ENCODE measurements around the gene FBXO10. TPM values are rescaled to one million over a fixed set of nuclear protein-coding genes. Genes with fewer than 3 reads are reported as not detected.

FBXO10 gene
- total and polyA plus RNA-seq, 10 of the 15 experiments (the other 5 are each of a cell fraction or from before 2014, with no cell fraction given): 1.6 to 17.2 (median 9.6) TPM

- TF ChIP-seq NFIC (IDR thresholded peaks at IDR 0.05; ENCODE audit: low read depth, low read length) (0 out of 2 replicates have a peak, but pooled peaks have one; percentile 15), EP300 (IDR thresholded peaks at IDR 0.05; ENCODE audit: borderline replicate concordance in 1 of 2, control insufficient read depth in 1 of 2, low read depth in 2 of 2, low read length in 2 of 2) (no peak)
These were observed 11.3 kb downstream of the FBXO10 start (continued) for GRCh38 chr9:37564916-37565315.

DNA sequence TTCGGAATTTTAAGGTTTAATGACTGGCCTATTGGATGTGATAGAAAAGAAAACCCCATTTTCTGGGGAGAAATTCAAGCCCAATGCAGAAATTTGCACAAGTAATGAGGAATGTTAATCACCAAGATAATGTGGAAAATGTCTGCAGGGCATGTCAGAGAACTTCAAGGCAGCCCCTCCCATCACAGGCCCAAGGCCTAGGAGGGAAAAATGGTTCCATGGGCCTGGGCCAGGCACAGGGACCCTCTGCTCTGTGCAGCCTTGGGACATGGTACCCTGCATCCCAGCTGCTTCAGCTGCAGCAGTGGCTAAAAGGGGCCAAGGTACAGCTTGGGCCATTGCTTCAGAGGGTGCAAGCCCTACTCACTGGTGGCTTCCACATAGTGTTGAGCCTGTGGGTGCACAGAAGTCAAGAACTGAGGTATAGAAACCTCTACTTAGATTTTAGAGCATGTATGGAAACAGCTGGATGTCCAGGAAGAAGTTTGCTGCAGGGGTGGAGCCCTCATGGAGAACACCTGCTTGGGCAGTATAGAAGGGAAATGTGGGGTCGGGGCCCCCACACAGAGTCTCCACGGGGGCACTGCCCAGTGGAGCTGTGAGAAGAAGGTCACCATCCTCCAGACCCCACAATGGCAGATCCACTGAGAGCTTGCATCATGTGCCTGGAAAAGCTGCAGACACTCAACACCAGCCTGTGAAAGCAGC lies 12.2 kb downstream of the FBXO10 start:
- ATAC-seq: no peak
- peaks cover 18% of the 10 kb centered on the region; the same call in 2 of the 3 replicates for H3K9me3 ChIP-seq (replicated peaks; ENCODE audit: control insufficient read depth, insufficient read depth, low read length)
- in situ Hi-C loops (cut with MboI) (no loop called here), intact Hi-C loops (cut with micrococcal nuclease; ENCODE audit: unreplicated experiment) (no loop called here)
- BruUV-seq (replicated peaks): no TSS peak
- 33% methylated on average over 3 of the region's 3 CpGs for WGBS (ENCODE audit: insufficient coverage, insufficient replicate concordance, low lambda C conversion rate, missing lambda C conversion rate)
- no peak overlapping the region for H3K9ac ChIP-seq (ENCODE audit: control insufficient read depth, insufficient read depth, low read length)
- H3K36me3 ChIP-seq (ENCODE audit: control insufficient read depth in 2 of 2, insufficient read depth in 2 of 2, low read length in 1 of 2): no peaks in the 10 kb centered on the region; a peak in 1 of 4 replicates
- peaks cover 52% of the 10 kb centered on the region for H3K4me1 ChIP-seq (ENCODE audit: control insufficient read depth, insufficient read depth, low read length)
- no peak for TF ChIP-seq CHD4 (IDR thresholded peaks at IDR 0.05)
- no peak for TF ChIP-seq ASH2L (IDR thresholded peaks at IDR 0.05; ENCODE audit: borderline replicate concordance, low read depth)
- TF ChIP-seq HDAC2 (IDR thresholded peaks at IDR 0.05): no peak
- TF ChIP-seq TCF12 (IDR thresholded peaks at IDR 0.05; ENCODE audit: low read depth, low read length): peak; percentile 21; the same call in 1 of the 2 replicates
- TF ChIP-seq NRF1 (conservative IDR thresholded peaks at IDR 0.05; ENCODE audit: low read depth, low read length): no peak
- TF ChIP-seq IRF5 (IDR thresholded peaks at IDR 0.05; ENCODE audit: borderline replicate concordance): no peak
- TF ChIP-seq NR2C2 (IDR thresholded peaks at IDR 0.05; ENCODE audit: borderline replicate concordance, control insufficient read depth, insufficient read length, low read depth): no peak
- 0 out of 2 replicates have a peak, but pooled peaks have one; percentile 55 for TF ChIP-seq TCF3 (IDR thresholded peaks at IDR 0.05; ENCODE audit: borderline replicate concordance, insufficient read depth, low read depth, low read length)
- no peak for TF ChIP-seq ZNF24 (IDR thresholded peaks at IDR 0.05)
- TF ChIP-seq POLR2AphosphoS2 (IDR thresholded peaks at IDR 0.05; ENCODE audit: low read depth, low read length): no peak
- TF ChIP-seq BRCA1 (IDR thresholded peaks at IDR 0.05; ENCODE audit: low read depth, low read length): no peak
- peak; percentile 44 for TF ChIP-seq KLF5 (IDR thresholded peaks at IDR 0.05; ENCODE audit: partially characterized antibody)
- TF ChIP-seq CBX5 (IDR thresholded peaks at IDR 0.05; ENCODE audit: low read depth): peak; percentile 92
- TF ChIP-seq, protein P1, sequence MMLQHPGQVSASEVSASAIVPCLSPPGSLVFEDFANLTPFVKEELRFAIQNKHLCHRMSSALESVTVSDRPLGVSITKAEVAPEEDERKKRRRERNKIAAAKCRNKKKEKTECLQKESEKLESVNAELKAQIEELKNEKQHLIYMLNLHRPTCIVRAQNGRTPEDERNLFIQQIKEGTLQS (IDR thresholded peaks at IDR 0.05; ENCODE audit: borderline replicate concordance, extremely low read depth, low read depth, low read length): no peak
- no peak for TF ChIP-seq TARDBP (IDR thresholded peaks at IDR 0.05; ENCODE audit: borderline replicate concordance)
- FAIRE-seq: no peak
- H2AFZ ChIP-seq (ENCODE audit: control insufficient read depth, low read depth, low read length): no peak overlapping the region
- no peaks in the 10 kb centered on the region for H4K20me1 ChIP-seq (ENCODE audit: control insufficient read depth, insufficient read depth)
- no peak overlapping the region for H3K4me3 ChIP-seq
- peak overlapping the region; percentile 95; the same call in 1 of the 2 replicates for H3K27ac ChIP-seq (ENCODE audit: control insufficient read depth, insufficient read depth)
- no peak for DNase-seq (ENCODE audit: low read depth, low spot score)
- POLR2A ChIA-PET: interaction anchor here (0.6 to 2.0 kb wide), 2 partner anchors 78 to 1171 kb away, joined by 3 to 4 read pairs; partner anchors contain the start of gene POLR1E
- H3K27me3 ChIP-seq (replicated peaks in 1 of 2; ENCODE audit: control insufficient read depth in 2 of 2, insufficient read depth in 2 of 2, low read length in 1 of 2): no peaks in the 10 kb centered on the region
- peaks cover 12% of the 10 kb centered on the region for H3K79me2 ChIP-seq (ENCODE audit: control insufficient read depth, insufficient read depth, low read length)
- CTCF ChIA-PET: interaction anchor here (3.7 kb wide), 1 partner anchor 12 kb away, joined by 18 read pairs; the partner anchor contains the start of gene FBXO10
- RAD21 ChIA-PET (ENCODE audit: unreplicated experiment): no interaction called here
- SMC1A ChIA-PET (ENCODE audit: uncharacterized antibody, unreplicated experiment): interaction anchor here (2.9 kb wide), 1 partner anchor 28 kb away, joined by 10 read pairs; the partner anchor contains the start of gene TOMM5
- H3K4me2 ChIP-seq (ENCODE audit: control insufficient read depth, insufficient read depth): no peak overlapping the region
